Liver (tissue), 9 donors: Measurements from ENCODE around the gene FANCL. TPM values are rescaled to one million over a fixed set of nuclear protein-coding genes. Genes with fewer than 3 reads are reported as not detected.

Experiments
- DNase-seq: peaks from one replicate; pipeline ENCODE4 v3.0.0-alpha.2; 2017; ENCODE audit warnings: low spot score
- H3K27ac ChIP-seq, 2 donors: one replicate each; pipeline ENCODE4 v1.7.0; 2013; ENCODE audit warnings: inconsistent platforms in 2 of 2, low read length in 2 of 2, control low read depth in 1 of 2, low read depth in 1 of 2, mild to moderate bottlenecking in 1 of 2
- H3K27me3 ChIP-seq, 4 donors: one replicate each; pipeline versions ENCODE4 v1.6.1 to v1.7.0; 2013; ENCODE audit warnings: low read length in 3 of 4, inconsistent platforms in 1 of 4, mild to moderate bottlenecking in 1 of 4, moderate library complexity in 1 of 4; ENCODE audit not compliant: control insufficient read depth in 4 of 4, insufficient read depth in 4 of 4
- H3K36me3 ChIP-seq, 4 donors: one replicate each; pipeline versions ENCODE4 v1.6.1 to v1.7.0; 2013; ENCODE audit warnings: low read length in 3 of 4, mild to moderate bottlenecking in 3 of 4, low read depth in 1 of 4, moderate library complexity in 1 of 4; ENCODE audit not compliant: control insufficient read depth in 4 of 4, insufficient read depth in 3 of 4
- H3K4me1 ChIP-seq, 4 donors: one replicate each; pipeline versions ENCODE4 v1.6.1 to v1.7.0; 2013; ENCODE audit warnings: low read length in 3 of 4, mild to moderate bottlenecking in 3 of 4, moderate library complexity in 1 of 4; ENCODE audit not compliant: control insufficient read depth in 4 of 4, insufficient read depth in 4 of 4
- H3K4me3 ChIP-seq, 3 donors: one replicate each; pipeline versions ENCODE4 v1.6.1 to v1.7.0; 2013; ENCODE audit warnings: low read length in 3 of 3, control low read depth in 1 of 3, low read depth in 1 of 3, mild to moderate bottlenecking in 1 of 3
- H3K9ac ChIP-seq, 2 donors: one replicate each; pipeline ENCODE4 v1.7.0; 2013; ENCODE audit warnings: low read length in 2 of 2, mild to moderate bottlenecking in 2 of 2, moderate library complexity in 2 of 2, control low read depth in 1 of 2, low read depth in 1 of 2
- H3K9me3 ChIP-seq, 4 donors: one replicate each; pipeline versions ENCODE4 v1.6.1 to v1.7.0; 2013; ENCODE audit warnings: low read length in 3 of 4; ENCODE audit not compliant: control insufficient read depth in 4 of 4
- ATF3 ChIP-seq: IDR thresholded peaks from 2 replicates; pipeline ENCODE4 v1.6.1; 2016; ENCODE audit warnings: antibody characterized with exemption
- EGR1 ChIP-seq, 2 donors: IDR thresholded peaks; 2 replicates each; pipeline ENCODE4 v1.6.1; 2016 to 2018; ENCODE audit warnings: antibody characterized with exemption in 2 of 2, low read depth in 2 of 2
- FOXA1 ChIP-seq: IDR thresholded peaks from 2 replicates; pipeline ENCODE4 v1.6.1; 2016; ENCODE audit warnings: antibody characterized with exemption
- FOXA2 ChIP-seq: IDR thresholded peaks from 2 replicates; pipeline ENCODE4 v1.6.1; 2016; ENCODE audit warnings: antibody characterized with exemption
- GABPA ChIP-seq, 2 donors: IDR thresholded peaks in 1 of 2; conservative IDR thresholded peaks in 1 of 2; 2 replicates each; pipeline ENCODE4 v1.6.1; 2016; ENCODE audit warnings: antibody characterized with exemption in 2 of 2, mild to moderate bottlenecking in 1 of 2, moderate library complexity in 1 of 2
- HNF4A ChIP-seq, 2 donors: conservative IDR thresholded peaks; 2 replicates each; pipeline ENCODE4 v1.6.1; 2016; ENCODE audit warnings: antibody characterized with exemption in 2 of 2, mild to moderate bottlenecking in 2 of 2
- HNF4G ChIP-seq: IDR thresholded peaks from 2 replicates; pipeline ENCODE4 v1.6.1; 2016; ENCODE audit warnings: antibody characterized with exemption
- JUND ChIP-seq, 2 donors: IDR thresholded peaks; 2 replicates each; pipeline ENCODE4 v1.6.1; 2016; ENCODE audit warnings: antibody characterized with exemption in 2 of 2
- NR2F2 ChIP-seq: IDR thresholded peaks from 2 replicates; pipeline ENCODE4 v1.6.1; 2016; ENCODE audit warnings: antibody characterized with exemption
- REST ChIP-seq: IDR thresholded peaks from 2 replicates; pipeline ENCODE4 v1.6.1; 2016; ENCODE audit warnings: antibody characterized with exemption, mild to moderate bottlenecking
- RXRA ChIP-seq, 2 donors: IDR thresholded peaks; 2 replicates each; pipeline ENCODE4 v1.6.1; 2017 to 2018; ENCODE audit warnings: antibody characterized with exemption in 2 of 2, mild to moderate bottlenecking in 1 of 2
- SP1 ChIP-seq: IDR thresholded peaks from 2 replicates; pipeline ENCODE4 v1.6.1; 2018; ENCODE audit warnings: antibody characterized with exemption, mild to moderate bottlenecking
- TAF1 ChIP-seq: conservative IDR thresholded peaks from 2 replicates; pipeline ENCODE4 v1.6.1; 2016; ENCODE audit warnings: antibody characterized with exemption, mild to moderate bottlenecking
- YY1 ChIP-seq: IDR thresholded peaks from 2 replicates; pipeline ENCODE4 v1.6.1; 2016; ENCODE audit warnings: antibody characterized with exemption, mild to moderate bottlenecking
- ZBTB33 ChIP-seq: IDR thresholded peaks from 2 replicates; pipeline ENCODE4 v1.6.1; 2016; ENCODE audit warnings: antibody characterized with exemption
- WGBS: extraction: QIAGEN DNeasy Blood & Tissue Kit; methylation state at CpG from one replicate; pipeline ENCODE4 v1.1.7; 2013; 5-methylcytosine and 5-hydroxymethylcytosine counted together
- polyA plus RNA-seq, 2 donors: library from polyadenylated mRNA; stranded (reverse) in 1 of 2; unstranded in 1 of 2; fragments of 200-250 nt in 1 of 2; fragments of >200 nt in 1 of 2; fragmentation: Nextera tagmentation in 1 of 2; extraction: Ambion mirVana in 1 of 2; gene quantifications; one replicate each; pipeline versions ENCODE4 v1.2.1 to v1.2.3, GENCODE V29; 2013 to 2015
- total RNA-seq, 2 donors: library from RNA; depleted of rRNA; stranded (reverse); fragments of >200 nt; gene quantifications; one replicate each; pipeline ENCODE4 v1.2.3, GENCODE V29; 2014
- TF ChIP-seq, protein P1 (sequence below): IDR thresholded peaks from 2 replicates; pipeline ENCODE4 v1.6.1; 2016; ENCODE audit warnings: antibody characterized with exemption
- donor health status: healthy.
- donor health status: healthy.
- donor health status: healthy.
- donor health status: healthy.
- donor health status: healthy.

The FANCL gene
- total and polyA plus RNA-seq, 4 donors, result 4.2 to 26.1 (median 16.4) TPM

DNA sequence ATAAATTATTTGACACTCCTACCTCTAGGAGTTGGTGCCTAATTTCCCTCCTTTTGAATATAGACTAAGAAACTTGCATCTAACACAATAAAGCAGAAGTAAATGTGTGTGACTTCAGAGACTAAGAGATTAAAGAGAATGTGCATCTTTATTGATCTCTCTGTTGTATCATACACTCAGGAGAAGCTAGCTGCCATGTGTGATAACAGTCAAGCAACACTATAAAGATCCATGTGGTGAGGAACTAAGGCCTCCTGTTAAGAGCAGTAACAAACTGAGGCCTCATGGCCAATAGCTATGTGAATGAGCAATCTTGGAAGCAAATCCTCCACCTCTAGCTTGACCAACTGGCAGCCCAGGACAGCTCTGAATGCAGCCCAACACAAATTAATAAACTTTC lies 3.4 kb downstream of the FANCL start:
- Histone ChIP-seq H3K9ac (no peak overlapping the region), H3K4me3 (no peak overlapping the region), H3K27ac (no peak overlapping the region), H3K36me3 (no peaks in the 10 kb centered on the region), H3K4me1 (peaks cover 3 to 32% (median 10%) of the 10 kb centered on the region in 4 donors), H3K27me3 (no peaks in the 10 kb centered on the region), H3K9me3 (no peaks in the 10 kb centered on the region)
- DNase-seq, result no peak
- TF ChIP-seq SP1 (no peak), ZBTB33 (no peak), TAF1 (no peak), EGR1 (IDR thresholded peaks at IDR 0.05; ENCODE audit: low read depth in 2 of 2) (no peak)

- Histone ChIP-seq H3K27me3 (no peaks in the 10 kb centered on the region), H3K9ac (no peak overlapping the region), H3K27ac (no peak overlapping the region), H3K9me3 (no peaks in the 10 kb centered on the region), H3K36me3 (no peaks in the 10 kb centered on the region), H3K4me3 (no peak overlapping the region), H3K4me1 (peaks cover 3 to 36% (median 13%) of the 10 kb centered on the region in 4 donors)
- 98% methylated on average over 2 of the region's 2 CpGs for WGBS
- no peak for DNase-seq
- TF ChIP-seq HNF4G (no peak), FOXA1 (no peak)
Observed at GRCh38 chr2:58235984-58236383, 5.1 kb downstream of the FANCL start.

GRCh38 chr2:58235170-58235569 lies 6.0 kb downstream of the FANCL start:
- Histone ChIP-seq H3K27me3 (no peaks in the 10 kb centered on the region), H3K4me3 (no peak overlapping the region), H3K4me1 (peaks cover 2 to 36% (median 9%) of the 10 kb centered on the region in 4 donors), H3K9ac (no peak overlapping the region), H3K9me3 (no peaks in the 10 kb centered on the region), H3K27ac (no peak overlapping the region), H3K36me3 (no peaks in the 10 kb centered on the region)
- 90% methylated on average over 3 of the region's 3 CpGs for WGBS
- DNase-seq, result no peak
- TF ChIP-seq RXRA (IDR thresholded peaks at IDR 0.05), result no peak
- TF ChIP-seq TAF1, result no peak
- no peak for TF ChIP-seq FOXA1
- no peak for TF ChIP-seq HNF4A (conservative IDR thresholded peaks at IDR 0.05)
- TF ChIP-seq, protein P1, sequence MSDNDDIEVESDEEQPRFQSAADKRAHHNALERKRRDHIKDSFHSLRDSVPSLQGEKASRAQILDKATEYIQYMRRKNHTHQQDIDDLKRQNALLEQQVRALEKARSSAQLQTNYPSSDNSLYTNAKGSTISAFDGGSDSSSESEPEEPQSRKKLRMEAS, result no peak

- Histone ChIP-seq H3K9me3 (no peaks in the 10 kb centered on the region), H3K27me3 (no peaks in the 10 kb centered on the region), H3K27ac (peak overlapping the region; percentile 37 to 42), H3K9ac (no peak overlapping the region), H3K4me1 (peaks cover 2 to 26% (median 10%) of the 10 kb centered on the region in 4 donors), H3K4me3 (no peak overlapping the region), H3K36me3 (peaks cover 0 to 5% (median 0%) of the 10 kb centered on the region in 4 donors)
- 41% methylated on average over 1 of the region's 1 CpG for WGBS
- no peak for DNase-seq
- no peak for TF ChIP-seq ATF3
- peak; percentile 30 to 39 for TF ChIP-seq RXRA (IDR thresholded peaks at IDR 0.05)
- no peak for TF ChIP-seq GABPA (IDR thresholded peaks at IDR 0.05 in 1 of 2, conservative IDR thresholded peaks at IDR 0.05 in 1 of 2)
- peak; percentile 32 to 50 for TF ChIP-seq JUND (IDR thresholded peaks at IDR 0.05)
- TF ChIP-seq FOXA2, result peak; percentile 81
- TF ChIP-seq YY1, result no peak
- TF ChIP-seq ZBTB33, result peak; percentile 35
- TF ChIP-seq REST, result no peak
- peak; percentile 76 for TF ChIP-seq HNF4G
- TF ChIP-seq NR2F2, result no peak
- TF ChIP-seq, protein P1, result no peak
- TF ChIP-seq FOXA1, result peak; percentile 52
Observed at GRCh38 chr2:58228299-58228698, 12.8 kb downstream of the FANCL start.
